K562 (cell line): ENCODE results near the gene BRWD1. TPM values are rescaled to one million over a fixed set of nuclear protein-coding genes. Genes with fewer than 3 reads are reported as not detected.
A peak's percentile ranks its signal among the peaks of the same experiment; 100 is the strongest.

Source experiments
- ATAC-seq: fragments of 200-7000 bp; cut with Tn5 transposase; 3 replicates; pipeline ENCODE4 v1.9.1; 2020; ENCODE audit warnings: moderate library complexity
- BruUV-seq: library from RNA; stranded (reverse); fragments of 400-500 nt; replicated peaks from 2 replicates; lab custom pipeline; 2021; lab: Mats Ljungman, UMichigan
- CTCF ChIA-PET: fragments of 300-600 bp; formaldehyde crosslinking; extraction: SDS; loops from one replicate; lab custom pipeline; 2021; ENCODE audit warnings: low intra/inter-chr PET ratio; lab: Yijun Ruan, JAX
- POLR2A ChIA-PET: fragments of 300-600, 350-650 bp; sonication (Branson Sonifier 250); formaldehyde crosslinking; extraction: SDS; loops from one replicate; lab custom pipeline; 2021; ENCODE audit warnings: antibody characterized with exemption, inconsistent platforms; lab: Yijun Ruan, JAX
- DNase-seq, 4 experiments: peaks; one replicate each; pipeline versions ENCODE4 v3.0.0 to v3.0.0-alpha.2; 2011 to 2018; ENCODE audit warnings: low spot score in 3 of 4, mixed read lengths in 3 of 4; ENCODE audit errors: extremely low read depth in 1 of 4
- FAIRE-seq: peaks from 2 replicates; lab custom pipeline; 2011; peaks lifted over from hg19 to GRCh38; lab: Jason Lieb, UNC
- H2AFZ ChIP-seq: 2 replicates; pipeline ENCODE4 v1.6.0; 2011; ENCODE audit warnings: low read depth, low read length, control low read depth, inconsistent platforms
- H3K27ac ChIP-seq: fragments of 200-600 bp; 3 replicates; pipeline ENCODE4 v1.8.0; 2011; ENCODE audit warnings: low read depth, mild to moderate bottlenecking, control low read depth, inconsistent platforms, low read length, moderate library complexity, mixed read lengths; ENCODE audit errors: extremely low read depth
- H3K27me3 ChIP-seq, 2 experiments: fragments of 300-600 bp in 1 of 2; 2 replicates in 1 of 2; 3 replicates in 1 of 2; pipeline versions ENCODE4 v1.6.0 to v1.8.0; 2011; ENCODE audit warnings: inconsistent platforms in 2 of 2, low read length in 2 of 2, mild to moderate bottlenecking in 1 of 2, mixed read lengths in 1 of 2, moderate library complexity in 1 of 2; ENCODE audit not compliant: control insufficient read depth in 2 of 2, insufficient read depth in 2 of 2
- H3K36me3 ChIP-seq: fragments of 300-600 bp; 3 replicates; pipeline ENCODE4 v1.8.0; 2011; ENCODE audit warnings: mild to moderate bottlenecking, low read length, inconsistent platforms; ENCODE audit not compliant: control insufficient read depth, insufficient read depth
- H3K4me1 ChIP-seq, 2 experiments: fragments of 200-600 bp in 1 of 2; replicated peaks in 1 of 2; 2 replicates in 1 of 2; 3 replicates in 1 of 2; pipeline versions ENCODE4 v1.5.1 to v1.8.0; 2011; ENCODE audit warnings: inconsistent platforms in 2 of 2, low read length in 2 of 2, mild to moderate bottlenecking in 1 of 2, mixed read lengths in 1 of 2, moderate library complexity in 1 of 2; ENCODE audit not compliant: control insufficient read depth in 2 of 2, insufficient read depth in 2 of 2
- H3K4me2 ChIP-seq: 2 replicates; pipeline ENCODE4 v1.6.1; 2011; ENCODE audit warnings: low read length, control low read depth, inconsistent platforms, mixed read lengths; ENCODE audit not compliant: insufficient read depth
- H3K4me3 ChIP-seq: fragments of 200-600 bp; sonication (generic), shearing (Covaris generic); 2 replicates; pipeline ENCODE4 v1.5.1; 2016; ENCODE audit warnings: control low read depth, inconsistent platforms
- H3K79me2 ChIP-seq: fragments of 200-600 bp; 3 replicates; pipeline ENCODE4 v1.8.0; 2011; ENCODE audit warnings: low read length, inconsistent platforms; ENCODE audit not compliant: control insufficient read depth, insufficient read depth
- H3K9ac ChIP-seq, 2 experiments: 2 replicates each; pipeline versions ENCODE4 v1.6.0 to v1.6.1; 2011; ENCODE audit warnings: low read depth in 2 of 2, low read length in 2 of 2, control low read depth in 1 of 2, inconsistent platforms in 1 of 2, mild to moderate bottlenecking in 1 of 2, mixed read lengths in 1 of 2; ENCODE audit not compliant: insufficient read depth in 1 of 2
- H3K9me1 ChIP-seq: one replicate; pipeline ENCODE4 v1.6.0; 2011; ENCODE audit warnings: inconsistent platforms, mild to moderate bottlenecking, low read length, moderate library complexity; ENCODE audit not compliant: control insufficient read depth, insufficient read depth
- H3K9me3 ChIP-seq: replicated peaks from 2 replicates; pipeline ENCODE4 v1.5.1; 2011; ENCODE audit warnings: low read depth, low read length, inconsistent platforms; ENCODE audit not compliant: control insufficient read depth, insufficient read depth
- H4K20me1 ChIP-seq: replicated peaks from 2 replicates; pipeline ENCODE4 v1.6.1; 2011; ENCODE audit warnings: low read length, inconsistent platforms, mixed read lengths; ENCODE audit not compliant: control insufficient read depth, insufficient read depth
- FUS ChIP-seq: fragments of 200-400 bp; formaldehyde crosslinking; optimal IDR thresholded peaks from 2 replicates; pipeline ENCODE3; 2017; ENCODE audit warnings: low read depth, low read length
- MXI1 ChIP-seq: IDR thresholded peaks from 2 replicates; pipeline ENCODE4 v1.6.1; 2011; ENCODE audit warnings: low read depth, mild to moderate bottlenecking, improper control_type of control experiment, low read length
- NCOA4 ChIP-seq: fragments of 450-650 bp; IDR thresholded peaks from 2 replicates; pipeline ENCODE4 v1.6.1; 2018; ENCODE audit warnings: mild to moderate bottlenecking; ENCODE audit not compliant: partially characterized antibody
- RBM15 ChIP-seq: fragments of 200-400 bp; formaldehyde crosslinking; IDR thresholded peaks from 2 replicates; pipeline ENCODE4 v1.6.1; 2018; ENCODE audit warnings: mild to moderate bottlenecking, low read length, moderate library complexity; ENCODE audit not compliant: insufficient read depth
- RFX7 ChIP-seq: fragments of 250-450 bp; sonication (Bioruptor Pico); IDR thresholded peaks from 2 replicates; pipeline ENCODE4 v1.5.1; 2021; ENCODE audit warnings: mild to moderate bottlenecking
- ZSCAN29 ChIP-seq: fragments of 450-650 bp; IDR thresholded peaks from 2 replicates; pipeline ENCODE4 v1.6.1; 2017
- WGBS: fragments of 100-300 bp; shearing (Covaris generic); methylation state at CpG from one replicate; pipeline ENCODE4 v1.1.6; 2016; ENCODE audit warnings: low coverage, mixed read lengths; ENCODE audit not compliant: insufficient coverage; ENCODE audit errors: missing lambda C conversion rate; 5-methylcytosine and 5-hydroxymethylcytosine counted together
- in situ Hi-C: fragments of 300-500 bp; cut with MboI; formaldehyde crosslinking; loops from 4 replicates; pipeline ENCODE4 v1.15.0; 2018; ENCODE audit warnings: inconsistent platforms, mixed read lengths
- intact Hi-C: fragments of 100-400 bp; cut with micrococcal nuclease; formaldehyde crosslinking; loops from 2 replicates; pipeline ENCODE4 v1.14.2; 2022
- polyA plus RNA-seq, 8 experiments: library from polyadenylated mRNA; depleted of rRNA in 4 of 8; stranded (reverse) in 5 of 8; unstranded in 3 of 8; fragments of >200 nt; fragmentation: Nextera tagmentation in 2 of 8; fragmentation: Illumina TruSeq in 1 of 8; extraction: Ambion mirVana in 2 of 8; extraction: Trizol in 1 of 8; gene quantifications; 2 replicates each; pipeline versions ENCODE4 v1.2.1 to v1.2.3, GENCODE V29; 2011 to 2014; ENCODE audit warnings: inconsistent platforms in 1 of 8, missing spikeins in 1 of 8
- total RNA-seq, 7 experiments: library from RNA; depleted of rRNA in 6 of 7; stranded (reverse); fragments of >200 nt in 6 of 7; fragmentation: Illumina TruSeq in 2 of 7; extraction: Trizol in 2 of 7; gene quantifications; 2 replicates each; pipeline versions ENCODE4 v1.2.1 to v1.2.3, GENCODE V29; 2011 to 2021; ENCODE audit warnings: low replicate concordance in 1 of 7
- TF ChIP-seq, protein P1 (sequence below): fragments of 450-650 bp; IDR thresholded peaks from 2 replicates; pipeline ENCODE4 v1.6.1; 2016; ENCODE audit warnings: low read depth
- TF ChIP-seq, protein P2 (sequence below): sonication (generic); IDR thresholded peaks from 2 replicates; pipeline ENCODE4 v1.6.1; 2016
- TF ChIP-seq, protein P3 (sequence below): sonication (generic); formaldehyde crosslinking; IDR thresholded peaks from 2 replicates; pipeline ENCODE4 v1.4.0; 2020; ENCODE audit warnings: mild to moderate bottlenecking, missing genetic modification reagents

BRWD1 gene
- total and polyA plus RNA-seq, 9 of the 15 experiments (the other 6 are each of a cell fraction or from before 2014, with no cell fraction given): 10.1 to 60.2 (median 34.1) TPM

DNA sequence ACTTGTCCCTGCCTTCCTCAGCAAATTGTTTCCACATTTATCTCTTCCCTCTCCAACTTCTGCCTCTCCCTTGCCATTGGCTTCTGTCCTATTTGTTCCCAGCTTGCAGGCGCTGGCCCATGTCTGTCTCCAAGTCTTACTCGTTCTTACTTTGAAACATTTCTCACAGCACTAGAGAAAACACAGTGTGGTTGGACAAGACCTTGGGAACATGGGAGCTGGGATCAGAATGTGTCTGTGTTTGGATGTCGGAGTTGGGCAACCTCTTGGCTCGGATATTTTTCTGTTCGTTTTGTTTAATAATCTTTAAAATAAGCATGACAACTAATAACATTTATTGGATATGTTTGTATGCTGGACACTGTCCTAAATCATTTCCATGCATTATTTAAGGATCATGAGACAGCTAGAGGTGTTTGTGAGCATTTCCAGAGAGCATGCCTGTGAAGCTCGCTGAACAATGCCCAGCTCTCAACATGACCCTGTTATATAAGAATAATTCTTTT lies 5.9 kb upstream of the BRWD1 start:
- WGBS: 49% methylated on average over 6 of the region's 6 CpGs
- in situ Hi-C loops: loop anchor here (5.0 kb wide), 1 partner anchor 68 kb away; no protein-coding TSS in a partner anchor
- TF ChIP-seq FUS (no peak), MXI1 (no peak), RBM15 (no peak), RFX7 (CRISPR knock-in tag) (no peak), ZSCAN29 (no peak), NCOA4 (no peak)
- TF ChIP-seq, protein P1, sequence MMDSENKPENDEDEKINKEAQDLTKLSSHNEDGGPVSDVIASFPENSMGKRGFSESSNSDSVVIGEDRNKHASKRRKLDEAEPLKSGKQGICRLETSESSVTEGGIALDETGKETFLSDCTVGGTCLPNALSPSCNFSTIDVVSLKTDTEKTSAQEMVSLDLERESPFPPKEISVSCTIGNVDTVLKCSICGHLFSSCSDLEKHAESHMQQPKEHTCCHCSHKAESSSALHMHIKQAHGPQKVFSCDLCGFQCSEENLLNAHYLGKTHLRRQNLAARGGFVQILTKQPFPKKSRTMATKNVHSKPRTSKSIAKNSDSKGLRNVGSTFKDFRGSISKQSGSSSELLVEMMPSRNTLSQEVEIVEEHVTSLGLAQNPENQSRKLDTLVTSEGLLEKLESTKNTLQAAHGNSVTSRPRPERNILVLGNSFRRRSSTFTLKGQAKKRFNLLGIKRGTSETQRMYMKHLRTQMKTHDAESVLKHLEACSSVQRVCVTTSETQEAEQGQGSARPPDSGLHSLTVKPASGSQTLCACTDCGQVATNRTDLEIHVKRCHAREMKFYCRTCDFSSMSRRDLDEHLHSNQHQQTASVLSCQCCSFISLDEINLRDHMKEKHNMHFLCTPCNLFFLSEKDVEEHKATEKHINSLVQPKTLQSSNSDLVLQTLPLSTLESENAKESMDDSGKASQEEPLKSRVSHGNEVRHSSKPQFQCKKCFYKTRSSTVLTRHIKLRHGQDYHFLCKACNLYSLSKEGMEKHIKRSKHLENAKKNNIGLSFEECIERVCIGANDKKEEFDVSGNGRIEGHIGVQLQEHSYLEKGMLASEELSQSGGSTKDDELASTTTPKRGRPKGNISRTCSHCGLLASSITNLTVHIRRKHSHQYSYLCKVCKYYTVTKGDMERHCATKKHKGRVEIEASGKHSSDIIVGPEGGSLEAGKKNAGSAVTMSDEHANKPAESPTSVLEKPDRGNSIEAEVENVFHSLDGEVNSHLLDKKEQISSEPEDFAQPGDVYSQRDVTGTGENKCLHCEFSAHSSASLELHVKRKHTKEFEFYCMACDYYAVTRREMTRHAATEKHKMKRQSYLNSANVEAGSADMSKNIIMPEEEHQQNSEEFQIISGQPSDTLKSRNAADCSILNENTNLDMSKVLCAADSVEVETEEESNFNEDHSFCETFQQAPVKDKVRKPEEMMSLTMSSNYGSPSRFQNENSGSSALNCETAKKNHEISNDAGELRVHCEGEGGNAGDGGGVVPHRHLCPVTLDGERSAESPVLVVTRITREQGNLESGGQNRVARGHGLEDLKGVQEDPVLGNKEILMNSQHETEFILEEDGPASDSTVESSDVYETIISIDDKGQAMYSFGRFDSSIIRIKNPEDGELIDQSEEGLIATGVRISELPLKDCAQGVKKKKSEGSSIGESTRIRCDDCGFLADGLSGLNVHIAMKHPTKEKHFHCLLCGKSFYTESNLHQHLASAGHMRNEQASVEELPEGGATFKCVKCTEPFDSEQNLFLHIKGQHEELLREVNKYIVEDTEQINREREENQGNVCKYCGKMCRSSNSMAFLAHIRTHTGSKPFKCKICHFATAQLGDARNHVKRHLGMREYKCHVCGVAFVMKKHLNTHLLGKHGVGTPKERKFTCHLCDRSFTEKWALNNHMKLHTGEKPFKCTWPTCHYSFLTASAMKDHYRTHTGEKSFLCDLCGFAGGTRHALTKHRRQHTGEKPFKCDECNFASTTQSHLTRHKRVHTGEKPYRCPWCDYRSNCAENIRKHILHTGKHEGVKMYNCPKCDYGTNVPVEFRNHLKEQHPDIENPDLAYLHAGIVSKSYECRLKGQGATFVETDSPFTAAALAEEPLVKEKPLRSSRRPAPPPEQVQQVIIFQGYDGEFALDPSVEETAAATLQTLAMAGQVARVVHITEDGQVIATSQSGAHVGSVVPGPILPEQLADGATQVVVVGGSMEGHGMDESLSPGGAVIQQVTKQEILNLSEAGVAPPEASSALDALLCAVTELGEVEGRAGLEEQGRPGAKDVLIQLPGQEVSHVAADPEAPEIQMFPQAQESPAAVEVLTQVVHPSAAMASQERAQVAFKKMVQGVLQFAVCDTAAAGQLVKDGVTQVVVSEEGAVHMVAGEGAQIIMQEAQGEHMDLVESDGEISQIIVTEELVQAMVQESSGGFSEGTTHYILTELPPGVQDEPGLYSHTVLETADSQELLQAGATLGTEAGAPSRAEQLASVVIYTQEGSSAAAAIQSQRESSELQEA: no peak
- TF ChIP-seq, protein P2, sequence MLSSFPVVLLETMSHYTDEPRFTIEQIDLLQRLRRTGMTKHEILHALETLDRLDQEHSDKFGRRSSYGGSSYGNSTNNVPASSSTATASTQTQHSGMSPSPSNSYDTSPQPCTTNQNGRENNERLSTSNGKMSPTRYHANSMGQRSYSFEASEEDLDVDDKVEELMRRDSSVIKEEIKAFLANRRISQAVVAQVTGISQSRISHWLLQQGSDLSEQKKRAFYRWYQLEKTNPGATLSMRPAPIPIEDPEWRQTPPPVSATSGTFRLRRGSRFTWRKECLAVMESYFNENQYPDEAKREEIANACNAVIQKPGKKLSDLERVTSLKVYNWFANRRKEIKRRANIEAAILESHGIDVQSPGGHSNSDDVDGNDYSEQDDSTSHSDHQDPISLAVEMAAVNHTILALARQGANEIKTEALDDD: no peak
- TF ChIP-seq, protein P3, sequence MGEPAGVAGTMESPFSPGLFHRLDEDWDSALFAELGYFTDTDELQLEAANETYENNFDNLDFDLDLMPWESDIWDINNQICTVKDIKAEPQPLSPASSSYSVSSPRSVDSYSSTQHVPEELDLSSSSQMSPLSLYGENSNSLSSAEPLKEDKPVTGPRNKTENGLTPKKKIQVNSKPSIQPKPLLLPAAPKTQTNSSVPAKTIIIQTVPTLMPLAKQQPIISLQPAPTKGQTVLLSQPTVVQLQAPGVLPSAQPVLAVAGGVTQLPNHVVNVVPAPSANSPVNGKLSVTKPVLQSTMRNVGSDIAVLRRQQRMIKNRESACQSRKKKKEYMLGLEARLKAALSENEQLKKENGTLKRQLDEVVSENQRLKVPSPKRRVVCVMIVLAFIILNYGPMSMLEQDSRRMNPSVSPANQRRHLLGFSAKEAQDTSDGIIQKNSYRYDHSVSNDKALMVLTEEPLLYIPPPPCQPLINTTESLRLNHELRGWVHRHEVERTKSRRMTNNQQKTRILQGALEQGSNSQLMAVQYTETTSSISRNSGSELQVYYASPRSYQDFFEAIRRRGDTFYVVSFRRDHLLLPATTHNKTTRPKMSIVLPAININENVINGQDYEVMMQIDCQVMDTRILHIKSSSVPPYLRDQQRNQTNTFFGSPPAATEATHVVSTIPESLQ (CRISPR knock-in tag): no peak

More for the DNA sequence above, 5.9 kb upstream of the BRWD1 start:
- Histone ChIP-seq H3K27ac (peak overlapping the region; percentile 63), H3K27me3 (no peaks in the 10 kb centered on the region), H3K36me3 (no peaks in the 10 kb centered on the region), H2AFZ (peak overlapping the region; percentile 92), H3K4me3 (no peak overlapping the region), H4K20me1 (no peaks in the 10 kb centered on the region), H3K9ac (peak overlapping the region; percentile 2 to 8; a peak in 3 of 4 replicates), H3K9me1 (no peaks in the 10 kb centered on the region), H3K4me2 (no peak overlapping the region), H3K79me2 (peaks cover 7% of the 10 kb centered on the region), H3K9me3 (0 out of 2 replicates have a peak, but pooled peaks cover 2% of the 10 kb centered on the region), H3K4me1 (peaks cover 27 to 57% of the 10 kb centered on the region in 2 experiments)
- ChIA-PET CTCF (no interaction called here), POLR2A (interaction anchor here (0.7 to 1.6 kb wide), 3 partner anchors 12 to 28 kb away, joined by 3 to 8 read pairs (median 4); no protein-coding TSS in a partner anchor)
- no peak for DNase-seq
- ATAC-seq: no peak
- FAIRE-seq: no peak
- BruUV-seq: no TSS peak
- intact Hi-C loops: loop anchor here (10.0 kb wide), 1 partner anchor 135 kb away; the partner anchor contains the start of gene PSMG1
